HG03060 (cell line): Measurements from ENCODE around the gene TMEM164.

ENCODE experiments used
- ATAC-seq: cut with Tn5 transposase; IDR thresholded peaks from one replicate; pipeline ENCODE4 v1.9.1; 2021; ENCODE audit warnings: low read depth, moderate number of reproducible peaks; ENCODE audit not compliant: unreplicated experiment

TMEM164 gene

DNA sequence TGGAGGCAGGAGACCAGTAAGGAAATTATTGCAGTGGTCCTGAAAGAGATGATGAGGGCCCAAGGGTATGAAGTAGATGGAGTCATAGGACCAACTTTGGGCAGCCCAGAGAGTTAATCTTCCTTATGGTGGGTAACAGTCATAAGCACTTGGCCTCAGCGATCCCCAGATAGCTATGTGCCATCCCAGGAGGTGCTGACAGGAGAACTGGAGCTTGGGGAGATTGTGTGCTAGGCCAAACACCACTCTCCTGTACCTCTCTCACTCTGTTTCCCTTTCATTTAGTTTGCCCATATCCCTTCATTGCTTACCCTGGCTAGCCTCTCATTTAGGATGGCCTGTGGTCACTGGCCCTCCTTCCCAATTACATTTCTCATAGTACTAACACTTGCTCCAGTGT lies 60.0 kb downstream of the TMEM164 start:
- no peak for ATAC-seq

DNA sequence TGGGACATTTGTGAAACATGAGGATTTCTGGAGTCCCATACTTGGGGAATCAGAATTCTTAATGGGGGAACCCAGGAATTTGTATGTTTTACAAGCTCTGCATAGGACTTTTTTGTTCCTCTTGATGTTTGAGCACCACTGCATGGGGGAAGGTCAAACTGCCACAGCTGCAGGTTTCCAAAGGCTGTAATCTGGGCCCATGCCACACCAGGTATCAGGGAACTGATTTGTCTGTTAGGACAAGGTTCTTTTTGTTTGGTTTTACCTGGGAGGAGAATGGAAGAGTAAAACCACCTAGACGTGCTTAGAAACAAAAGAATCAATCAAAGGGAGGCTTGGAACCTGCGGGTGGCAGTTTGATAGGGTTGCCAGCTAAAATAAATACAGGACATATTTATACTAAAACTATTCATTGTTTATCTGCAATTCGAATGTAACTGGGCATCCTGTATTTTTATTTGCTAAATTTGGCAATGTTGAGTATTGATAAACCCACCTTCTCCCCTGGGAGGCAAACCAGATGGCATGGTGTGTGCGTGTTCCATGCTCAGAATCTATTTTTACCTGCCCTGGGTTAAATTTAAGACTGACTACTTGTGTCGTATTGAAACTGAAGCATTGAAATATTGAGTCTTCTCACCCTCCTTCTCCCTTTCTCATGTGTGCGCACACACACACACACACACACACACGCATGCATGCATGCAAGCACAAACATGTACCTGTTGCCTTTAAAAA lies 63.7 kb downstream of the TMEM164 start:
- no peak for ATAC-seq

- no peak for ATAC-seq
Measured at GRCh38 chrX:110070970-110071369, 68.1 kb downstream of the TMEM164 start.

DNA sequence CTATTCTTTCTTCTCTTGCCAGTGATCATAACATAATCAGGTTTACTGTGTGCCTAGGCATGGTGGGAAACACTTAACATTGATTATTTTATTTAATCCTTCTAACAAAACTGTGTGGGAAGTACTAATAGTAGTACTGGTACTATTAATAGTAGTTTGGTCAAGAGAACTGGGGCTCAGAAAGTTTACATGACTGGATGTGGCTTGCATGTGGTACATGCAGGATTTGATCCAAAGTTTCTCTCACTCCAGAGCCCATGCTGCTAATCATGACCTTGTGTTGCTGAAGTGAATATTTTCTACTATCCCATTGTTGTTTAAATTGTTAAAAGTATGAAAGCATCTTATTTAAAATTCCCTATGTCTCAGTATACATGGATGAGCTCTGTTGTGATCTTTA lies 78.4 kb downstream of the TMEM164 start:
- no peak for ATAC-seq

DNA sequence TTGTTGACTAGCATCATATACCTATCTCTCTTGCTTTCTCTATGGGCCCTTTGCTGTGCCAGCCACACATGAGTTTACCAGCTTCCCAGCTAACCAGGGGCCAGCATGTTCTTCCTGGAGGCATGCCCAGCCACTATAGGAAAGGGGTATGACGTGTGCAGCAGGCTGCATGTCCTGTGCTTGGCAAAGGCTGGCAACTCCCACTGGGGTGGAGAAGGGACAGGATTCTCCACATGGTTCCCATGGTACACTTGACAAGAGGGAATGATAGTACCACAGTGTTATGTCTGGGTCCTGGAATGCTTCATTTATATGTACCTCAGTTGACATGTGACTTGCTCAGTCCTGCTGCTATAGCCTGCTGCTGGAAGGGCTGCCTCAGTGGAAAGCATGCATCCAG lies 78.8 kb downstream of the TMEM164 start:
- ATAC-seq, result no peak

DNA sequence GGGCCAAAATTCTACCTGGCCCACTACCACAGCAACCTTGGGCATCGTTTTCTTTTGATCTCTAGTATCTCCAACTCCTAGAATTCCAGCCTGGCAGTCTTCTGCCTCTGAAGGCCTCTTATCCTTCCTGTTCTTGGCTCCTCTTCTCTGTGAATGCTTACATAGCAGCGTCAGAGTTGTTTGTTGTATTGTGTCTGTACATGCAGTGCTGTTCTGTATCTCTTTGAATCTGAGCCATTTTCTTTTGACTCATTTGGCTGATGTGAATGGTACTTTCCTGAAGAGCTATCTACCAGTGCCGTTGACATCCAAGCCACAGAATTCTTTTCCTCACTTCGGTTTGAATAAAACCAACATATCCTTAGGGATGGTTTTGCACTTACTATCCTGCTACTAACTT lies 79.2 kb downstream of the TMEM164 start:
- ATAC-seq, result no peak

DNA sequence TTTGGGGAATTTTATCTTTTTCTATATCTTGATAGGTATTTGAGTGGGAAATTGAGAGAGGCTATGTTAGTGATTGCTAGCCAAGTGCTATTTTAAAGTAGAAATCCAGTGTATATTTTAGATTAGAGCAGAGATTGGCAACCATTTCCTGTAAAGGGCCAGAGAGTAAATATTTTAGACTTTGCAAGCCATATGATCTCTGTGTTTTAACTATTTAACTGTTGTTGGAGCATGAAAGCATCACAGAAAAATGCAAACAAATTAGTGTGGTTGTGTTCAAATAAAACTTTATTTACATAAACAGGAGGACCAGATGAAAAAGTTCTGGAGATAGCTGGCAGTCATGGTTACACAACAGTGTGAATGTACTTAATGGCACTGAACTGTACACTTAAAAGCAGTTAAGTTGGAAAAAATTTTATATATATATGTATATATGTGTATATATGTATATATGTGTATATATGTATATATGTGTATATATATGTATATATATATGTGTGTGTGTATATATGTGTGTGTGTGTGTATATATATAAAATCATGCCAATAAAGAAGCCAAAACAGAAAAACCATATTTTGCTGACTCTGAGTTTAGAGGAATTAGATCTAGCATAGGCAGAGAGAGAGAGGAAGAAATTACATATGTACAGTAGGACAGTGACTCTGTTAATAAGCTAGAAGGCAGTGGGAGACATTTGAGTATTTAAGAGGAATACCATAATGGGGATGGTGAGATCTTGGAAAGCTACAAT lies 83.4 kb downstream of the TMEM164 start:
- ATAC-seq, result no peak

- no peak for ATAC-seq
Measured at GRCh38 chrX:110086916-110087484, 84.1 kb downstream of the TMEM164 start.

DNA sequence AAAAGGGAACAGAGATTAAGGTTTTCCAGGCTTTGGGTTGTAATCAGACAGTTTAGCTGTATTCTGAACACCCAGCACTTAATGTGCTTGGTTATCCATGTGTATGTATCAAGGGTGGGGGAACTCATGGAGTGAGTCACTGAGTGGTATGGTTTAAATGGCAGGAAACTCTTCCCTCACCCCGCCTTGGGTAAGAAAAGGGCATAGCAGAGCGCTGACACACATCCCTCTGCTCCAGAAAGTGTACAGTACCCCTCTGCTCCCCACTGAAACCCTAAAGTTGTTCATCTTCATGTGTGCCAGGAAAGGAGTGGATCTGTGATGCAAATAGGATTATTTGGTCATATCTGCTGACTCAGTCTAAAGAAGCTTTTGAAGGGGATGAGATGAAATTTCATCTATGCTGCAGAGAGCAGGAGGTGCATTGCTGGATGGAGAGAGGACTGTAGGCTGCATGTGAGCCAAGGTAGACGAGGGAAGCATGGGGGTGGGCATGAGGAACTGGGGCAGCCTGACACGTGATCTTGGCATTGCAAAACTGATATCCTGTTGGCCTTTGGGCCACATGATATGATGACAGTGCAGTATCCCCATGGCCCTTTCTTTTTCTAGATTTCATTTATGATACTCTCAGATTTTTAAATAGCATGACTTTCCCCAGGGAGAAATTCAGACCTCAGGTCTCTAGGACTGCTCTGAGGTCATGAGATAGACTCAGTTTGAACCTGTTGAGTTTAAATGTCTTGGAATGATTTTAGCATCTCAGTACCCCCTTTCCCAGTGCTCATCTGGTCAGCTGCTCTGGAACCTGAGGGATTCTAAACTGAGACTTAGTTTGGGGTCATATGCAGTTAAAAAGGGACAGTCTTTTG lies 84.8 kb downstream of the TMEM164 start:
- no peak for ATAC-seq

DNA sequence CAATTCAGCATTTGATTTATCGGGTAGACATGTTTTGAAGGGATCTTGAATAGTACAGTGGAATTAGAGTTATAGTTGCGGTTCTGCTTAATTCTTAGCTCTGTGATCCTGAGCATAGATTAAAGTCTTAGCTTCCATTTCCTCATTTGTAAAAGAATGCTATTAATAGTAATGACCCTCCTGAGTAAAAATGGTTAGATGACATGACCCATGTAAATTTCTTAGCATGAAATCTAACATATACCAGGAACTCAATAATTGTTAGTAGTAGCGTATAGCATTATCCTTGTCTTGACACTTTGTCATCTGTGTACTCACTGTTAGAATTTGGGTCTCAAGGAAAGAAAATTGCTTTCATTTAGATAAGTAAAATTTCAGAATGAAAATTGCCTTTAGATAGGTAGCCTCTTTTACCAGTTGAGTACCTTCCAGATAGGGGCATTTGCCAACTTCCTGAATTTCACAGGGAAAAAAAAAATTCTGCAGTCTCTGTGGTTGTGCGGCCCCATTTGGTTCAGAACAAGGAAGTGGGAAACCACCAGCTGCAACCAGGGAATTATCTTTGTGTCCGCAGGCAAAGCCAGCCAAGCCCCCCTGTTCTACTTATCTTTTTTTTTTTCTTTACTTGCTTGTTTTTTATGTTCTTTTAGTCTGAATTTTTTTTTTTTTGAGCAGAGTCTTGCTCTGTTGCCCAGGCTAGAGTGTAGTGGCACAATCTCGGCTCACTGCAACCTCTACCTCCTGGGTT lies 86.9 kb downstream of the TMEM164 start:
- ATAC-seq, result no peak

GRCh38 chrX:110097920-110098319 lies 95.0 kb downstream of the TMEM164 start:
- ATAC-seq, result no peak

- ATAC-seq, result no peak
Measured at GRCh38 chrX:110103344-110103743, 100.4 kb downstream of the TMEM164 start.

DNA sequence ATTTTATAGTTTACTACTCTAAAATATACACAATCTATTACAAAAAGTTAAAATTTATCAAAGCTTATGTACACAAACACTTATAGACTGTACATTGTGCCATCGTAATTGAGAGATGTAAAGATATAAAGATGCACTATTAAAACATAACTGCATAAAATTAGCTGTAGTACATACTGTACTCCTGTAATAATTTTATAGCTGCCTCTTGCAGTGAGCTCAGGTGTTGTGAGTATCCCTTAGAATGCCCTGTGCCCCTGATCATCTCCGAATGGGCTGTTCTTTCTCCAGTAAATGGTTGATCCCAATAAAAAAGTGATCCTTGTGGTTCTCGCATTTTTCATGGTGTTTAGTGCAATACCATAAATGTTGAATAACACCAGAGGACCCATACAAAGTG lies 101.2 kb downstream of the TMEM164 start:
- no peak for ATAC-seq

GRCh38 chrX:110108381-110108821 lies 105.5 kb downstream of the TMEM164 start:
- ATAC-seq, result no peak

GRCh38 chrX:110114260-110114776 lies 111.4 kb downstream of the TMEM164 start:
- no peak for ATAC-seq

GRCh38 chrX:110116066-110116980 lies 113.4 kb downstream of the TMEM164 start:
- no peak for ATAC-seq

DNA sequence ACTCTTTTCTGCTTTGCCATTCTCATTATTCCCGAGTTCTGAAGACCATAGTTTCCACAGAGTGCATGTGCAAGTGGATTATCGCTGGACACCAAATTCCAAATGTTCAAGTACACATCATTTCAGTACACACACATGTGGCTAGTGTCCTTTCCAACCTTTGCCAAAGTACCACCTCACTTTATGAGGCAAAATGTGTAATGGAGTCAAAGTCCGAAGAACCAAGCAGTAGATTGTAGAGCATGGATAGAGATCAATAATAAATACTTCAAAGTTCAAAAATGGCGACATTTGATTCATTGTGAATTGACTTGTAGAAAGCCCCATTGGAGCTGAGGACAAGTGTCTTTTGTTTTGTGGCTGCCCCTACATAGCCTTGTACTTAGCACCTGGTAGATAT lies 115.6 kb downstream of the TMEM164 start:
- no peak for ATAC-seq

DNA sequence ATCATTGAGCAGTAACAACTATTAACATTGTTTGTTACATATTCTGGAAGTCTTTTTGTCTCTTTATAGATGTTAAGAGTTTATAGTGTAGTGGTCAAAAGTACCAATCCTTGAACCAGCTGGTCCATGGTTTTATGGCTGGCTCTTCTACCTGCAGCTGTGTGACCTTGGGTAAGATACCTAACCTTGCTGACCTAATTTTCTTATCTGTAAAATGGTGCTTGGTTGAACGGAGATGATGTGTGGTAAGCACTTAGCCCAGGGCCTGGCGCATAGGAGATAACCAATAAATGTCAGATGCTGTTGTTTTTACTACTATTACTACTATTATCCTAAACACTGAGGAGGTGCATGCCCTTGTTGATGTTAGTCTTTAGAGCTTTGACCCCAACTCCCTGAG lies 116.6 kb downstream of the TMEM164 start:
- ATAC-seq, result no peak

GRCh38 chrX:110120025-110120424 lies 117.1 kb downstream of the TMEM164 start:
- ATAC-seq, result no peak
